Glomerular endothelial cell (primary cell): ENCODE measurements around the gene AMY2A. TPM values are rescaled to one million over a fixed set of nuclear protein-coding genes. Genes with fewer than 3 reads are reported as not detected.
"Not testable (repeated sequence)": the region's sequence is repeated elsewhere in the genome, so short reads cannot be mapped to it uniquely, and the experiment has no call there.

ENCODE experiments used
- DNase-seq: peaks from one replicate; pipeline ENCODE4 v3.0.0-alpha.2; 2011; ENCODE audit warnings: low read depth, low spot score; ENCODE audit errors: extremely low read depth
- total RNA-seq: library from RNA; depleted of rRNA; stranded (reverse); fragments of >200 nt; gene quantifications from 2 replicates; pipeline ENCODE4 v1.2.3, GENCODE V29; 2015

AMY2A gene
- total RNA-seq, result not detected in 2 replicates

DNA sequence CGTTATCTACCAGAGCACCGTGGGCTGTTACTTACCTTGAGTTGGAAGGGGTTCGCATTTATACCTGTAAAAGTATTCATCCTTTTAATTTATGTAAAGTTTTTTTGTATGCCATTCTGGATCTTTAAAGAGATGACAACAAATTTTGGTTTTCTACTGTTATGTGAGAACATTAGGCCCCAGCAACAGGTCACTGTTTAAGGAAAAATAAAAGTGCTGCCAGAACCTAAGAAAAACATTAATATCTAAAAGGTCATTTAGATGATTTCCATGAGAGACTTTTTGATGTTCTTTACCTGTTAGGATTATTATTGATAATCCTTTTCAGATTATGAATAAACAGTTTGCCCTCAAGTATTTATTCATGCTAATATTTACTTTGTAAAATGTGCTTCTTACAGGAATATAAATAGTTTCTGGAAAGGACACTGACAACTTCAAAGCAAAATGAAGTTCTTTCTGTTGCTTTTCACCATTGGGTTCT, at the start of gene AMY2A:
TSS of gene AMY2A (plus strand) at position 434 of the 484 bp plus-strand sequence. CDS start at position 448, 14 bp downstream.
- not testable (repeated sequence) for DNase-seq

DNA sequence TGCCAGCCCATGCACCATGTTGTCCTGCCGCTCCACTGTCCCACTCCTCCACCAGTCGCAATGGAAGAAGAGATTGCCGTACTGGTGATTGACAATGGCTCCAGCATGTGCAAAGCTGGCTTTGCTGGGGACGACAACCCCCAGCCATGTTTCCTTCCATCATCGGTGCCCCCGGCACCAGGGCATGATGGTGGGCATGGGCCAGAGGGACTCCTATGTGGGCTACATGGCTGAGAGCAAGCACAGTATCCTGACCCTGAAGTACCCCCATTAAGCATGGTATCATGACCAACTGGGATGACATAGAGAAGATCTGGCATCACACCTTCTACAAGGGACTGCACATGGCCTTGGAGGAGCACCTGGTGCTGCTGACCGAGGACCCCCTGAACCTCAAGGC, 47.7 kb upstream of the AMY2A start:
- DNase-seq, result no peak

DNA sequence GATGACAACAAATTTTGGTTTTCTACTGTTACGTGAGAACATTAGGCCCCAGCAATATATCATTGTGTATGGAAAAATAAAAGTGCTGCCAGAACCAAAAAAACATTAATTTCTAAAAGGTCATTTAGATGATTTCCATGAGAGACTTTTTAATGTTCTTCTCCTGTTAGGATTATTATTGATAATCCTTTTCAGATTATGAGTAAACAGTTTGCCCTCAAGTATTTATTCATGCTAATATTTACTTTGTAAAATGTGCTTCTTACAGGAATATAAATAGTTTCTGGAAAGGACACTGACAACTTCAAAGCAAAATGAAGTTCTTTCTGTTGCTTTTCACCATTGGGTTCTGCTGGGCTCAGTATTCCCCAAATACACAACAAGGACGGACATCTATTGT, 45.9 kb upstream of the AMY2A start, which contains the start of gene AMY2B:
TSS of gene AMY2B (plus strand) at position 301 of the 400 bp plus-strand sequence. CDS start at position 315, 14 bp downstream.
- not testable (repeated sequence) for DNase-seq

DNA sequence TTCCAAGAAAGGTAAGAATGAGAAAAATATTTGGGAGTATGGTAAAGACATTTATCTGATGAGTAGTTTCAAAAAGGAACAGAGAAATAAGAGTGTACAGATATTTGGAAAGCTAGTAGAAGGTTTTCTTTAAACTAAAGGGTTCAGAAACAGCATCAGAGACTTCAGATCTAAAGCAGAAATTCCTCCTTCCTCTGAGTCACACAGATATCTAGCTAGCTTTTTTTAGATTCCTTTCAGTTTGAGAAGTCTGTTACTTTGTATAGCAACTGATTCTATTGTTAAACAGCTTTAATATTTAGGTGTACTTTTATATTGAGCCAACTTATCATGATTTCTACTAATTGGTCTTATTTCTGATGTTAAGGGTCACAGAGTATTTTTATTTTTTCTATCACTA, 41.2 kb upstream of the AMY2A start:
- no peak for DNase-seq

DNA sequence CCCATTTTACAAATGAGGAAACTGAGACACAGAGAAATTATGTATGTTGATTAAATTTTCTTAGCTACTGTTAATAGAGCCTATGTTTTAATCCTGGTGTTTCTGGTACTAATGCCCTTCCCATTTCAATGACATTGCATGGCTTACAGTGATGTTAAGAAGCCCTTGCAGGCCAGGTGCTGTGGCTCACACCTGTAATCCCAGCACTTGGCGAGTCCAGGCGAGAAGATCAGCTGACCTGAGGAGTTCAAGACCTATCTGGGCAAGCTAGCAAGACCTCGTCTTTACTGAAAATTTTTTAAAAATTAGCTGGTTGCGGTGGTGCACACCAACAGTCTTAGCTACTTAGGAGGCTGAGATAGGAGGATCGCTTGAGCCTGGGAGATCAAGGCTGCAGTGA, 40.4 kb upstream of the AMY2A start:
- DNase-seq, result not testable (repeated sequence)

DNA sequence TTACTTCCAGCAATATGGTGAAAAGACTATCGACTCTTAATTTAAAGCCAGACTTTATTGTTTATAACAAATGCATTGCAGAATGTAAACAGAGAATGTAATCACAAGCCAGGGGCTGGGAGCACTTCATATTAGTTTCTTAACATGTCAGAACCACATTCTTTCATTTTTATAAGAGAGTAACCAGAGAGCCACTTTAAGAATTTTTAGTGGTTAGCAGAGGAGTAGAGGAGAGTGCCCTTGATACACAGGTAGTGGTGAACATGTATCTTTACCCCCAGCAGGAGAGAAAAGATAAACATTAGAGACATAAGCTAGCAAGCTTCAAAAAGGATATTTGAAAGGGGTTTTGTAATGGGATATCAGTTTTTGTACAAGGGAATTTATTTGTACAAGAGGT, 34.8 kb upstream of the AMY2A start:
- no peak for DNase-seq

DNA sequence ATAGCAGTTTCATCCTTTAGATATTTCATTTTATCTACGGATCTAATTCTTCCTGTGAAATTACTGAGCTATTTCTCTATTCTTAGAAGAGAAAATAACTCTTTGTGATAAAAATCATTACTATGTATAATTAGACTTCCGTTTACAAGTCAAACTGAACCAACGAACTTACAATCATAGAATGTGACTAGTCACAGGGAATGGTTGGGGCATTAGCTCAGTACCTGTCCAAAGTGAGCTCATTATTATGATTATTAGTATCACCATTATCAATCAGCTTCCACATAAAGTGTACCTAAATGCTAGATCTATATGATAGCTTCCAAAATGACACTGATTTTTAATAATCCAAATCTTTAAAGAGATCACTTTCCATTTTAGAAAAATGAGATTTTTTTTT, 33.3 kb upstream of the AMY2A start:
- DNase-seq, result no peak

DNA sequence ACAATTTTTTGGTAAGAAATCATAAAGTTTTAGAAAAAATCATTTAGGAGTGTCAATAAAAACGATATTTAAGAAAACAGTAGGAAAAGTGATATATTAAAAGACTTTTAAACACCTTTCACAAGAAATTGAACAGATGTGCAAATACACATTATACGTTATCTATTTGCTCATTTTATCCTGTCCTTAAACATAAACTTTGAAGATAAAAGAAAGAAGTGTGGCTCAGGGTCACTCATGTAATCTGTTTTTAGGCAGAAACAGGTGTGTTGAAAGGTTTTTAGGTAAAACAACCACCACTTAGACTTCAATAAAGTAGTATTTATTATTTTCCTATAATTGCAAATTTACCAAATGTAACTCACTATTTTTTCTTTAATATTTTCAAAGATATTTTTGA, 32.7 kb upstream of the AMY2A start:
- no peak for DNase-seq

DNA sequence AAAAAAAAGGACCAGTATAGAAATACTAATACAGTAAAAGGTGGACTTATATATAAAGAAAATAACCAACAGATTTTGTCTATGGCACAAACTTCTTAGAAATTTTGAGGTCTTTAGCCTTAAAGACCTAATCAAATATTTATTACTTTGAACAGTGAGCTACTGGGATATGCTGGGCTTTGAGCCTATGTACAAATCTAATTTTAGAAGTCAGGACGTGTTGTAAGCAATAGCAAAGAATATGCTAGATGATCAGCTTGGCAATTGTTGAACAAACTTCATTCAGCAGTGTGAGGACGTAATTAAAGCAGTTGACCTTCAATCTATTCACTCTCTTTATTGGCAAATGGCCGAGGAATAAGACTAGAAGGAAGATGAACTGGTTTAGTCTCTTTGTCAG, 14.5 kb upstream of the AMY2A start:
- not testable (repeated sequence) for DNase-seq

DNA sequence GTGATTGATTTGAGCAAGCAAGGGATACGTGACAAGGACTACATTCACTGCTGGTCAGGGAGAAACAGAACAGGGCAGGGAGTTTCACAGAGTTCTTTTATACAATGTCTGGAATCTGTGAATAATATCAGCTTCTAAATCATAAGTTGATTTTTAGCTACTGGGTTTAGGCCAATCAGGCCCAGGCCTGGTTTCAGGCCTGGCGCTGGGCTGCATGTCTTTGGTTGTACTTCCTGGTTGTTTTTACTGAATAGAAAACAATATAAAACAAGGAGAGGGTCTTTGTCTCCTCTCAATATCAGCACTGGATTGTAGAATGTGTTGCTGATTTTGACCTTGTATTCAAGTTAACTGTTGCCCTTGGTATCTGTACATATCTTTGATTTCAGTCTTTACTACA, 865 bp upstream of the AMY2A start:
- no peak for DNase-seq

DNA sequence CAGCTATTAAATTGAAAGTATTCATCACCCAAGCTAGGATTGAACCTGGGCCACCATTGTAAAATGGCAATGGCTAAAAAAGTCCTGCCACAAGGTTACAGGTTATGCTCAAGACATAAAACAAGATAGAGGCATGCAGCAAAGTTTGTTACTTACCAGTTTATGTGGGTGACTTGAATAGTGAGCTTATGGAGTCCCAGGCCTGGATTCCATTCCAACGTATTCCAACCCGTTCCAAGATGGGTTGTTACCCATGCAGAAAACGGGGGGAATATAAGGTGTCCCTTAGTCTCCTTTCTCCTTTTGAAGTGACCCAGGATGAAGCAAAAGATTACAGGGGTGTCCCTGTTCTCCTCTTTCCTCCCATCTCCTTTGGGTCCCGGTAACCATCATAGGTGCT, 10.2 kb downstream of the AMY2A start:
- DNase-seq, result not testable (repeated sequence)

DNA sequence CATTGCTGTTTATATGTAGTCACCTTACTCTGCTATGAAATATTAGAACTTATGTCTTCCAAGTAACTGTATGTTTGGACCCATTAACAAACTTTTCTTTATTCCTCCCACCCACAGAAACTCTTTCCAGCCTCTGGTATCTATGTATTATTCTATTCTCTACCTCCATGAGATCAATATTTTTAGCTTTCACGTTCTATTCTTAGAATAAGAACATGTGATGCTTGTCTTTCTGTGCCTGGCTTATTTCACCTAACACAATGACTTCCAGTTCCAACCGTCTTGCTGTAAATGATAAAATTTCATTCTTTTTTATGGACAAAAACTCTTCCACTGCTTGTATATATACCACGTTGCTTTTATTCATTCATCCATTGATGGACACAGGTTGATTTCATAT, 24.0 kb downstream of the AMY2A start:
- DNase-seq, result not testable (repeated sequence)

DNA sequence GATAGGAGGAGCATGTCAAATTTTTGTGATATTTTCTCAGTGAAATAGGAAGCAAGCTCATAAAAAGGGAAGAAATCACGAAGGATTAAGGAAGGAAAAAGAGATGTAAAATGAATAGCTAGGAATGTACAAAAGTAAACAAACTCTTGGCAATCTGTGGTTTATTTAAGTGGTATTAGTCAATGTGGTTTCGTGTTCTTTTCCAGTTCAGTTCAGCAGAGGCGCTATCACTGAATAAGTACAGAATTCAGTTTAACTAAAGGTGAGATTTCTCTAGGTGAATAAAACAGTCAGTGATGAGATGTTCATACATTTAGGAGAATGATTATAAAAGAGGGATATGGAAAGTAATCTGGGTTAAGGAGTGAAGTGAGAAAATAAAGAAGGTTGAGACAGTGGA, 26.7 kb downstream of the AMY2A start:
- DNase-seq, result not testable (repeated sequence)

DNA sequence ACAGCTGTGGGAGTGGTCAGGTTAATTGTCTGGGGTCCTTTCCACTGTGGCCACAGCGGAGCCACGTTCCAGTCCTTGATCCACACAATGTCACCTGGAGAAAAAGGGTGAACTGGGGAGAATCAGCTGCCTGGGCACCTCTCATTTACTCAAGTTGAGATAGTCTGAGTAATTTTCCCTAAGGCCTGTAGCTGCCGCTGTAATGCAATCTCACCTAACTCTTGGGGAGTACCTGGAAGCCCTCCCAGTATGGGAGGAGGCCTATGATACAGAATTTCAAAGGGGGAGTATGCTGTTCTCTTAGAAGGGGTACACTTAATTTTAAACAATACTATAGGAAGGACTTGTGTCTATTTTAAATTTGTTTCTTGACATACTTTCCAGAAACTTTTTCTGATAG, 33.1 kb downstream of the AMY2A start:
- DNase-seq, result not testable (repeated sequence)

DNA sequence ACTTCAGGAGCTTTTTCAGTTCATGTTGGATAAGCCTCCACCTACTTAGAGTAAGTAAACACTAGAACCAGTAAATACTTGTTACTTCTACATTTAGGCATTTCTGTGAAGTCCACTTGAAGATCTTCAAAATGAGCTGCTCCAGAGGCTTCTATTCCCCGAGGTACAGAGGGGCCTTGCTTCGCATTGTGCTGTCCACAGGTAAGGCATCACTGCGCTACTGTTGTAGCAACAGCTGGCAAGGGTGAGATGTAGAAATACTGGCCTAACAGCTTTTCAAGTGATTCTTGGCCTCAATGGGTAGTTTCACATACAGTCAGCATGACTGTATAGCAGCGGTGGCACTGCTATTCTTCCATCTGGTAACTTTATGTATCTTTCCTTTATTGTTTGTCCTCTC, 33.7 kb downstream of the AMY2A start:
- DNase-seq, result not testable (repeated sequence)

DNA sequence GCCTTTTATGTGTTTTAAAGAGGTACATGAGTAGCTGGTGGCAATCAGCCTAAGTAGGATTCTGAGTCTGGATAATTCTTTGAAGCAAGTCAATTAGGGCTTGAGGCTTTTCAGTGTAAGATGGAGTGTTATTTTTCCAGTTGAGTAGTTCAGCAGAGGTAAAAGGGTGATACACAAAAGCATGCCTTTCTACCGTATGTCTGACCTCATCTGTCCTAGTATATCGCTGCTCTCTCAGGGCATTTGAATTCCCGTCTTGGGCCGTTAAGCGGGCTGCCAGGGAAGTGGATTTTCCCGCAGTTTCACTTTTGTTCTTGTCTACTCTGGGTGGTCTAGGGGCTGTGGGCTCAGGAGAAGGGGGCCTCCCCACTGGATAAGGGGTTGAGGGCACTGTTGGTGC, 36.9 kb downstream of the AMY2A start:
- DNase-seq, result not testable (repeated sequence)

DNA sequence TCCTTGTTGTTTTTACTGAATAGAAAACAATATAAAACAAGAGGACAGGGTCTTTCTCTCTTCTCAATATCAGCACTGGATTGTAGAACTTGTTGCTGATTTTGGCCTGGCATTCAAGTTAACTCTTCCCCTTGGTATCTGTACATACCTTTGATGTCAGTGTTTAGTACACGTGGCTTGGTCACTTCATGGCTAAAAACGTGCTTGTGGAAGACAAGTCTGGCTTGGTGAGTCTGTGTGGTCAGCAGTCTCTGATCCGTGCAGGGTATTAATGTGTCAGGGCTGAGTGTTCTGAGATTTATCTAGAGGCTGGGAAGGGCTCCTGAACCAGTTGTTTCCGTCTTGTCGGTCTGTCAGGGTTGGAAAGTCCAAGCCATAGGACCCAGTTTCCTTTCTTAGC, 38.2 kb downstream of the AMY2A start, which contains the start of gene AMY1A:
TSS of gene AMY1A (plus strand) at position 301 of the 400 bp plus-strand sequence. CDS start 571 bp downstream, outside the sequence.
- DNase-seq, result not testable (repeated sequence)

Other genes with a start within 250 kb of the AMY2A start
- 5.3 and 8.5 TPM in 2 replicates for gene RNPC3, start 91.7 kb upstream of the AMY2A start, total RNA-seq
- 0.73 and 5.1 TPM in 2 replicates for gene AMY2B, start 45.8 kb upstream of the AMY2A start, total RNA-seq
- not detected in 2 replicates for gene AMY1A, start 38.3 kb downstream of the AMY2A start, total RNA-seq
- gene AMY1B, start 78.8 kb downstream of the AMY2A start, total RNA-seq, result not detected in 2 replicates
- gene AMY1C, start 132.5 kb downstream of the AMY2A start, total RNA-seq, result not detected in 2 replicates